ENCODE data around the gene PSMB7.

GRCh38 chr9:124345063-124345462 lies 70.2 kb downstream of the PSMB7 start:
- no peak for TF ChIP-seq EZH2 (IDR thresholded peaks at IDR 0.05)
- no peak for TF ChIP-seq POLR2AphosphoS5 (IDR thresholded peaks at IDR 0.05; ENCODE audit: borderline replicate concordance, low read depth, low read length)

All from SK-N-MC (cell line).